HG02973 (cell line): ENCODE results near the gene ATP11A.

Source experiments
- ATAC-seq: cut with Tn5 transposase; IDR thresholded peaks from one replicate; pipeline ENCODE4 v1.9.1; 2021; ENCODE audit warnings: moderate library complexity; ENCODE audit not compliant: unreplicated experiment

The ATP11A gene

DNA sequence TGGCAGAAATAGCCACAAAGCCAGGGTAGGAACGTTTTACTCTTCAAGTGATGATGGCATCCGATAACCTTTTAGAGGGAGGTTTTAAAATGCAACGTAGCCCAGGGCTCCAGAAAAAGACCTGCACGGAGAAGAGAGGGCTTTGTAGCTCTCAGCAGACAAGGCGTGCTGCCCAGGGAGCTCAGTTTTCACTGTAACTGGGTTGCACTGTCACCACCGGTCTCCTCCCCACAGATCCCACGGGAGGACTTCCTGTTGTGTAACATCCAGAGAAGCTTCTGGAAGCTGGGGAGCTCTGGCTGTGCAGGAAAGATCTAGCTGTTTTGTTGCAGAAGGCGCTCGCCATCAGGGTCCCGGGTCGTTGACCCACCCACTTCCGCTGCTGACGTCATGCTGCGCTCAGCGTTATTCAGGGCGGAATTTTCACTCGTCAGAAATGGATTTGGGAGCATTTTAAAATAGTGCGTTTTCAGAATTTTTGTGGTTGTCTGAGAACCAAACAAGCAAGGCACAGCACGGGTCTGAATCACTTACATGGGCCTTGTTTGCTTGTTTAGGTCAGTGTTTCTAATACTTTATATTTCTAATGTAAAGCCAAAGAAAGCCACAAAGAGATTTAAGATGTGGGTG lies 50.8 kb downstream of the ATP11A start:
- ATAC-seq, result no peak

DNA sequence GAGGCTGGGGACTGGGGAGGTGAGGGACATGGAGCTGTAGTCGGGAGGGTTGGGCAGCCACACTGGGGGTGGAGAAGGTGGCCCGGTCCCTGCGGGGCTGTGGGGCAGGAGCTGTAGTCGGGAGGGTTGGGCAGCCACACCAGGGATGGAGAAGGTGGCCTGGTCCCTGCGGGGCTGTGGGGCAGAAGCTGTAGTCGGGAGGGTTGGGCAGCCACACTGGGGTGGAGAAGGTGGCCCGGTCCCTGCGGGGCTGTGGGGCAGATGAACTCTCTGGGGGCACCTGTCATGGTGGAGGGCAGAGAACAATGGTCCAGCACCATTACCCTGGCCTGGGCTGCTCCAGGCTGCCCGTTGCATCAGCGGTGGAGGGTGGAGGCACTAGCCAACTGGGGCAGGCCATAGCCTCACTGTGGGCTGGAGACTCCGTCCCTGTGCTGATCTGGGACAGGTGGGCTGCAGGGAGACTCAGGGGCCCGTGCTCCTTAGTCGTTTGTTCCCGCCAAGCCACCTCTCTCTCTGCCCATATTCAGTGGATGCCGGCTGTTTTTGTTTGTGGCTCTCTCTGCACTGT lies 51.4 kb downstream of the ATP11A start:
- no peak for ATAC-seq

DNA sequence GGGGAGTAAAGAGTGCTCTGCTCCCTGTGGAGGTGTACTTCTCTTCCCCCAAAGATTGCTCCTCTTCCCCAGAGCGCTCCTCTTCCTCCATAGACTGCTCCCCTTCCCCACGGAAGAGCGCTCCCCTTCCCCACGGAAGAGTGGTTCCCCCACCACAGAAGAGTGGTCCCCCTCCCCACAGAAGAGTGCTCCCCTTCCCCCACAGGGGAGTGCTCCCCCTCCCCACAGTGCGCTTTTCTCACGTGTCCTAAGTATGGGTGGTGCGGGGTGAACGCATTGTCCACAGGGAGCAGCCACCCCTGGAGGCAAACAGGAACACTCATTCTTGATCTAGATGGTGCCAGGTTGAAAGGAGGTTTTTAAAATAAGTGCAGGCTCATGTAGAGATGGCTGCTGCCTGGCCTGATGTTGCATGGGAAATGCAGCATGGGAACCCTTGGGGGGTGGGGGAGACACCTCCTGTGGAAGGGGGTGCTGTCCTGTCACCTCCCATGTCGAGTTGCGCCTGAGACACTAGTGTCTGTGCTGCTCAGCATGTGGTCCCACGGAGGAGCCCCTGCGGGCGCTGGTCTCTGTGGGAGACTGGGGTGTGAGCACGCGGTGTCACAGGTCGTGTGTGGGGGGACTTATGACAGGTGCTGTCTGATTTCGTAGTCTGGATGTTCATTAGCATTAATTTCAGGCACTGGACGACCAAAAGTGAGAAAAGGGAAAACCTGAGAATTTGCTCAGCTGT lies 52.2 kb downstream of the ATP11A start:
- ATAC-seq, result no peak

DNA sequence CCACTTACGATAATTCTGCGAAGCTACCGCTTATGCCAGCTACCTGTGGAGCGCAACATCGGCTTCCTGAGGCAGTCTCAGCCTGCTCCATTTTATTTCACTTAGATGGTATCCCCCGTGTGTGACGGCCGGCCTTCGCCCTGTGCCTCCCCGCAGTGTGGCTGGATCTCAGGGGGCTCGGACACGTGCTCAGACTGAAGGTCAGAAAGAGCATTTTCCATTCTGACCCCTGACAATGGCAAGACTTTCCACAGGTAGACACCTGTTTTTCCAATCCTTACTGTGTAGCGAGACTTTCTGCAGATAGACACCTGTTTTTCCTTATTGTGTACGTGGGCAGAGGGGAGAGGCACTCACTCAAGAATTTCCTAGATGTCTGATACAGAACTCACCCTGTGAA lies 52.7 kb downstream of the ATP11A start:
- no peak for ATAC-seq

DNA sequence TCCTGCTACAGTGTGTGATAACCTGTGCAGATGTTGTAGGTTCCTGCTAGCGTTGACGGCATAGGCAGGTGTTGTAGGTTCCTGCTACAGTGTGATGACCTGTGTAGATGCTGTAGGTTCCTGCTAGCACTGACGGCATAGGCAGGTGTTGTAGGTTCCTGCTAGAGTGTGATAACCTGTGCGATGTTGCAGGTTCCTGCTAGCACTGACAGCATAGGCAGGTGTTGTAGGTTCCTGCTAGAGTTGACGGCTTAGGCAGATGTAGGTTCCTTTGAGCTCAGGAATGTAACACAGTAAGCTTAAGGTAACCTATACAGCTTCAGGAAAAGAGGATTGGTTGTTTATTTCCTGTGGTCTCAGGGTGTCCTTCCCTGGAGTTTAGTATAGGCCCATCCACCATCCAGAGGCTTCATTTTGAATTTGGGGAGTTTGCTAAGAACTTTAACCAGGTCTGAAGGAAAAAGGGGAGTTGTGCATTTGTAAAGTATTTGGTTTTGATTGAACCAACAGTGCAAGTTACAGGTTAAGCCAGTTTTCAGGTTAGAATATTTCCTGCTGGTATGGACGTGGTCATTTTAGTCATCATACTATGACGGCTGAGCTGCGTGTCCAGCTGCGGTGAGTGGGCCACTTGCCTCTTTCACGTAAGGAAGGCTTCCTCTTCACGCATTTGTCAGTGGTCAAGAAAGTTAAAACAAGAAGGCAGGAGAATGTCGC lies 53.8 kb downstream of the ATP11A start:
- no peak for ATAC-seq

GRCh38 chr13:112744168-112745021 lies 54.6 kb downstream of the ATP11A start:
- ATAC-seq, result no peak

GRCh38 chr13:112746044-112746443 lies 56.2 kb downstream of the ATP11A start:
- ATAC-seq, result no peak

DNA sequence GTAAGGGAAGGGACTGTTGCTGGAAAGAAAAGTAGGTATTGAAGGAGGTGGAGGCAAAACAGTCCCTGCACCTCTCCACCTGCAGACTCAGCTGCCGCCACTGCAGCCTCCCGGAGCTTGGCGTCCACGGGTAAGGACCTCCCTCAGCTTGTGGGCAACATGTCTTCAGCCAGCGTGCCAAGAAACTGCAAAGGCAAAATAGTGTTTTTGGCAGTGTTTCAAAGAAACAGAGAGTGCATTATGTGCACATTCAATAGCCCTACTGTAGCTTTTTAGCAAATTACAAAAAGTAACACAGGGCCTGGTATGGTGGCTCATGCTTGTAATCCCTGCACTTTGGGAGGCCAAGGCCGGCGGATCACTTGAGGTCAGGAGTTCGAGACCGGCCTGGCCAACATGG lies 57.4 kb downstream of the ATP11A start:
- no peak for ATAC-seq

DNA sequence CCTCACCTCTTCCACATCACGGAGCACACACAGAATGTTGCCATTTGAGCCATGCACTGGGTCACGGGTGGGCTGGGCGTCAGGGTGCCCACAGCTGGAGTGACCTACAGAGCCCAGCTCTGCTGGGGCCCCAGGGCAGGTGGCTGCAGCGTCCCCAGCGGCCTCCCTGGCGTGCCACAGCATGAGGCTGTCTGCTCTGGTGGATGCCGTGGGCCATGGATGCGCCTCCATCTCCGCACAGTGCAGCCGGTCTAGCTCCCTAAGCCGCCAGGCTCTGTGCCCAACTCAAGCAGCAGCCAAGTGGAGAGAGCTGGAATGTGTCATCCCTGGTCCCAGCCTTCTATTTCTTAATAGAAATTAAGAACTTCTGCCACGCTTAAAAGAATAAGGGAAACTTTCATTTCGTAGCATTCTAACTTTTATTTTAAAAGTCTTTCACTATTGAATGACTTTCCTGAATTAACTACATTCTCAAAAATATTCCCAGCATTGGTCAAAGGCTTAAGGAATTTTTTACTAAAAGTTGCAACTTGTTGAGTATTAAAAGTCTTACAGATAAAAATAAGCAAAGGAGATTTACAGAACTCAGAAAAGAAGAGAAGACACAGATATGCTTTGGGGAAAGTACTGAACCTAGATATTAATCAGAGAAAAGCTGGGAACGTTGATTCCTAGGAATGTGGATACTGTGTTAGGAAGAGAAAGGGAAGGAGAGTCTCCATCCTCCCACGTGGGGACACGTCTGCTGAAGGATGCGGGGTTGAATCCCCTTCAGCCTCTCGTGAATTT lies 59.3 kb downstream of the ATP11A start:
- ATAC-seq, result no peak

DNA sequence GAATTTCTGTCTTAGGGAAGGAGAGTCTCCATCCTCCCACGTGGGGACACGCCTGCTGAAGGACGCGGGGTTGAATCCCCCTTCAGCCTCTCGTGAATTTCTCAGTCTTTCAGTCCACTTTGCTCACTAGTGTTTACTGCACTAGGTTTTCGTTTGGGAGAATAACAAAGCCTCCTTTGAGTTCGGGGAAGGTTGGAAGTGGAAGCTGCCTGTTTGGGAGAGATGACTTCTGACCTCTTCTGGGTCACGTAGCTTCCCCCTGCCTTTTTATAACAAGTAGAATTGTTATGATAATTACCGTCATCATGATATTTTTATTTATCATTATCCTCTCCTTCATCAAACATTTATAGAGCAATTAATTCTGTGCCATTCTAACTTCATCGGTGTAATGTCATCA lies 60.7 kb downstream of the ATP11A start:
- no peak for ATAC-seq

- no peak for ATAC-seq
These were observed 61.8 kb downstream of the ATP11A start for GRCh38 chr13:112751617-112752016.

DNA sequence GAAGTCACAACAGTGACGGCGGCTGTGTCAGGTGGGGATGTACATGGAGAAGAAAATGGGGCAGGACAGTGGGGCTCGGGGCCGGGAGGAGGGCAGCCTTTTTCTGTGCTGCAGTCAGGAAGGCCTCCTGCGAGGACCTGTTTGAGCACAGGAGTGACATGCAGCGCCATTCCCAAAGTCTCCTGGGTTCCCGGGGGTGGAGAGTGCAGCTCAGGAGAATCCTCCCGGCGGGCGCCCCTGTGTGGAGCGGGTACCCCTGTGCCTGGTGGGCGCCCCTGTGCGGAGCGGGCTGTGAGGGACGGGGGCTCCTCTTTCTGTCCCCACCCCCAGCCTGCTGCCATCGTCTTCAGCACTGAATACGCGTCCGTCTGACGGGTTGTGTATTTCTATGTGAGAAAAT lies 62.4 kb downstream of the ATP11A start:
- no peak for ATAC-seq

DNA sequence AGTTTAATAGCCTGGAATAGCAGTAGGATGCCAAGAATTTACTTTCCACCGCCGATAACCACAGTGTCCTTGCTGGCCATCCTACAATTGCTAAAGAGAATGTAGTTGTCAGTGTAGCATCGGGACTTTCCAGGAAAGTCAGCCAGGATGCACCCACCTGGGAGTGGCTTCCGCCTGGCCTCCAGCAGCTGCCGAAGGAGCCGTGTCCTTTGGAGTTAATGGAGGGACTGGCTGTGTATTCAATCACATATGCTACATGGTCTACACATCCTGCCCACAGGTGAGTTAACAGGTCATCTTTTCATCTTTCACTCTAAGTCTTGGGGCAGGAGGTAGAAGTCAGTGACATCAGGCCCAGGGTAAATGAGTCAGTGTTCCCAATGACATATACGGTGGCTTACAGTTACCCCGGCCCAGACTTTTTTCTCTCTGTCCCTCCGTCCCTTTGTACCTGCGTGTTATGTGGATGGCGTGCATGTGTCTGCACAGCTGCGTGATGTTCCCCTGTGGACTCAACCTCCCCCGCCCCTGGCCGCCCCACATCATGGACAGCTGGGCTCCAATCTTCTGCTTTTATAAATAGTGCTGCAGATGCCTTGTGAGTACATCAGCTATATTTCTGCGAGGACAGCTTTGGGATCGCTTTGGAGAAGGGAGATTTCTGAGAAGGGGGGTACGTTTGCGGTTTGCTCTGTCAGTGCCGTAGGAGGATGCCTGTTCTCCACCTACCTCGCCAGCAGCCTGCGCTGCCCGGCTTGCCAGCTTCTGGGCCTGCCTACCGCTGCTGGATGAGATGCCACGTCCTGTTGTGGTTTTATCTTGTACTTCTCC lies 63.1 kb downstream of the ATP11A start:
- no peak for ATAC-seq

- ATAC-seq, result no peak
These were observed 64.0 kb downstream of the ATP11A start for GRCh38 chr13:112753833-112754232.

- ATAC-seq, result no peak
These were observed 64.6 kb downstream of the ATP11A start for GRCh38 chr13:112754281-112755025.

- no peak for ATAC-seq
These were observed 65.5 kb downstream of the ATP11A start for GRCh38 chr13:112755331-112755730.

DNA sequence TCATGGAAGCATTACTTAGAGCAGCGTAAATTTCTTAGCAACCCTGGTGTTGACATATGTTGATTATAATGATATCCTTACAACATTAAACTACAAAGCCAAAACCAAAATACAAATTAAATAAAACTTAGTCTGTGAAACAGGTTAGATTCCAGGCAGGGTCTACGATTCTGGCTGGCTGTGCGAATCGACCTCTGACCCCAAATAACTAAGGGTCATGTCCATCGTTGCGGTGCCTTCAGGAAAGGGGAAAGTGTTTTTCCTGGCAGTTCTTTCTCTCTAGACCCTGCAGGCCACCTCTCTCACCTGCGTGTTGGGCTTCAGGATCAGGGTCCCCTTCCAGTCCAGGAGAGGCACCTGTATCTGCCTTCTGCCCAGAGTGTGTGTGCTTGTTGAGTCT lies 66.2 kb downstream of the ATP11A start:
- ATAC-seq, result no peak

GRCh38 chr13:112756511-112756966 lies 66.7 kb downstream of the ATP11A start:
- no peak for ATAC-seq
